K562 (cell line): ENCODE results near the gene SLC9A7. TPM values are rescaled to one million over a fixed set of nuclear protein-coding genes. Genes with fewer than 3 reads are reported as not detected.

Source experiments
- ATAC-seq: fragments of 200-7000 bp; cut with Tn5 transposase; 3 replicates; pipeline ENCODE4 v1.9.1; 2020; ENCODE audit warnings: moderate library complexity
- BruUV-seq: library from RNA; stranded (reverse); fragments of 400-500 nt; replicated peaks from 2 replicates; lab custom pipeline; 2021; lab: Mats Ljungman, UMichigan
- CTCF ChIA-PET: fragments of 300-600 bp; formaldehyde crosslinking; extraction: SDS; loops from one replicate; lab custom pipeline; 2021; ENCODE audit warnings: low intra/inter-chr PET ratio; lab: Yijun Ruan, JAX
- POLR2A ChIA-PET: fragments of 300-600, 350-650 bp; sonication (Branson Sonifier 250); formaldehyde crosslinking; extraction: SDS; loops from one replicate; lab custom pipeline; 2021; ENCODE audit warnings: antibody characterized with exemption, inconsistent platforms; lab: Yijun Ruan, JAX
- DNase-seq, 4 experiments: peaks; one replicate each; pipeline versions ENCODE4 v3.0.0 to v3.0.0-alpha.2; 2011 to 2018; ENCODE audit warnings: low spot score in 3 of 4, mixed read lengths in 3 of 4; ENCODE audit errors: extremely low read depth in 1 of 4
- FAIRE-seq: peaks from 2 replicates; lab custom pipeline; 2011; peaks lifted over from hg19 to GRCh38; lab: Jason Lieb, UNC
- H2AFZ ChIP-seq: 2 replicates; pipeline ENCODE4 v1.6.0; 2011; ENCODE audit warnings: low read depth, low read length, control low read depth, inconsistent platforms
- H3K27ac ChIP-seq: fragments of 200-600 bp; 3 replicates; pipeline ENCODE4 v1.8.0; 2011; ENCODE audit warnings: low read depth, mild to moderate bottlenecking, control low read depth, inconsistent platforms, low read length, moderate library complexity, mixed read lengths; ENCODE audit errors: extremely low read depth
- H3K27me3 ChIP-seq, 2 experiments: fragments of 300-600 bp in 1 of 2; 2 replicates in 1 of 2; 3 replicates in 1 of 2; pipeline versions ENCODE4 v1.6.0 to v1.8.0; 2011; ENCODE audit warnings: inconsistent platforms in 2 of 2, low read length in 2 of 2, mild to moderate bottlenecking in 1 of 2, mixed read lengths in 1 of 2, moderate library complexity in 1 of 2; ENCODE audit not compliant: control insufficient read depth in 2 of 2, insufficient read depth in 2 of 2
- H3K36me3 ChIP-seq: fragments of 300-600 bp; 3 replicates; pipeline ENCODE4 v1.8.0; 2011; ENCODE audit warnings: mild to moderate bottlenecking, low read length, inconsistent platforms; ENCODE audit not compliant: control insufficient read depth, insufficient read depth
- H3K4me1 ChIP-seq, 2 experiments: fragments of 200-600 bp in 1 of 2; replicated peaks in 1 of 2; 2 replicates in 1 of 2; 3 replicates in 1 of 2; pipeline versions ENCODE4 v1.5.1 to v1.8.0; 2011; ENCODE audit warnings: inconsistent platforms in 2 of 2, low read length in 2 of 2, mild to moderate bottlenecking in 1 of 2, mixed read lengths in 1 of 2, moderate library complexity in 1 of 2; ENCODE audit not compliant: control insufficient read depth in 2 of 2, insufficient read depth in 2 of 2
- H3K4me2 ChIP-seq: 2 replicates; pipeline ENCODE4 v1.6.1; 2011; ENCODE audit warnings: low read length, control low read depth, inconsistent platforms, mixed read lengths; ENCODE audit not compliant: insufficient read depth
- H3K4me3 ChIP-seq: fragments of 200-600 bp; sonication (generic), shearing (Covaris generic); 2 replicates; pipeline ENCODE4 v1.5.1; 2016; ENCODE audit warnings: control low read depth, inconsistent platforms
- H3K79me2 ChIP-seq: fragments of 200-600 bp; 3 replicates; pipeline ENCODE4 v1.8.0; 2011; ENCODE audit warnings: low read length, inconsistent platforms; ENCODE audit not compliant: control insufficient read depth, insufficient read depth
- H3K9ac ChIP-seq, 2 experiments: 2 replicates each; pipeline versions ENCODE4 v1.6.0 to v1.6.1; 2011; ENCODE audit warnings: low read depth in 2 of 2, low read length in 2 of 2, control low read depth in 1 of 2, inconsistent platforms in 1 of 2, mild to moderate bottlenecking in 1 of 2, mixed read lengths in 1 of 2; ENCODE audit not compliant: insufficient read depth in 1 of 2
- H3K9me1 ChIP-seq: one replicate; pipeline ENCODE4 v1.6.0; 2011; ENCODE audit warnings: inconsistent platforms, mild to moderate bottlenecking, low read length, moderate library complexity; ENCODE audit not compliant: control insufficient read depth, insufficient read depth
- H3K9me3 ChIP-seq: replicated peaks from 2 replicates; pipeline ENCODE4 v1.5.1; 2011; ENCODE audit warnings: low read depth, low read length, inconsistent platforms; ENCODE audit not compliant: control insufficient read depth, insufficient read depth
- H4K20me1 ChIP-seq: replicated peaks from 2 replicates; pipeline ENCODE4 v1.6.1; 2011; ENCODE audit warnings: low read length, inconsistent platforms, mixed read lengths; ENCODE audit not compliant: control insufficient read depth, insufficient read depth
- BMI1 ChIP-seq: fragments of 150-350 bp; IDR thresholded peaks from 2 replicates; pipeline ENCODE4 v1.6.1; 2014; ENCODE audit warnings: low read length
- HDAC3 ChIP-seq: fragments of 450-650 bp; IDR thresholded peaks from 2 replicates; pipeline ENCODE4 v1.6.1; 2018; ENCODE audit warnings: borderline replicate concordance, mild to moderate bottlenecking, moderate library complexity; ENCODE audit not compliant: partially characterized antibody
- NCOA4 ChIP-seq: fragments of 450-650 bp; IDR thresholded peaks from 2 replicates; pipeline ENCODE4 v1.6.1; 2018; ENCODE audit warnings: mild to moderate bottlenecking; ENCODE audit not compliant: partially characterized antibody
- POLR2AphosphoS5 ChIP-seq: IDR thresholded peaks from 2 replicates; pipeline ENCODE4 v1.6.1; 2011; ENCODE audit warnings: mild to moderate bottlenecking, low read depth, low read length, moderate library complexity; ENCODE audit not compliant: control insufficient read depth, insufficient read depth
- RAD21 ChIP-seq, 2 experiments: fragments of 250-450 bp in 1 of 2; fragments of 450-650 bp in 1 of 2; sonication (Bioruptor Pico) in 1 of 2; formaldehyde crosslinking in 1 of 2; IDR thresholded peaks in 1 of 2; conservative IDR thresholded peaks in 1 of 2; 2 replicates each; pipeline versions ENCODE4 v1.4.0 to v1.8.0; 2020 to 2022; ENCODE audit warnings: mild to moderate bottlenecking in 2 of 2, moderate library complexity in 1 of 2
- RBM25 ChIP-seq: fragments of 200-400 bp; formaldehyde crosslinking; IDR thresholded peaks from 2 replicates; pipeline ENCODE4 v1.6.1; 2018; ENCODE audit warnings: low read length, low read depth, moderate library complexity; ENCODE audit not compliant: severe bottlenecking
- RCOR1 ChIP-seq, 2 experiments: IDR thresholded peaks; 2 replicates each; pipeline ENCODE4 v1.6.1; 2012; ENCODE audit warnings: low read depth in 2 of 2, low read length in 2 of 2, borderline replicate concordance in 1 of 2, improper control_type of control experiment in 1 of 2
- RFX1 ChIP-seq: fragments of 450-650 bp; IDR thresholded peaks from 2 replicates; pipeline ENCODE4 v1.6.1; 2016; ENCODE audit warnings: mild to moderate bottlenecking, moderate library complexity
- SIN3B ChIP-seq: fragments of 450-650 bp; IDR thresholded peaks from 2 replicates; pipeline ENCODE4 v1.6.1; 2017; ENCODE audit warnings: low read depth, mild to moderate bottlenecking, moderate library complexity
- STAG1 ChIP-seq: sonication (generic); formaldehyde crosslinking; IDR thresholded peaks from 2 replicates; pipeline ENCODE4 v1.5.0; 2020; ENCODE audit warnings: missing genetic modification reagents, borderline replicate concordance
- ZFP36 ChIP-seq: fragments of 150-350 bp; IDR thresholded peaks from 2 replicates; pipeline ENCODE4 v1.6.1; 2018; ENCODE audit warnings: low read length, low read depth; ENCODE audit not compliant: partially characterized antibody
- WGBS: fragments of 100-300 bp; shearing (Covaris generic); methylation state at CpG from one replicate; pipeline ENCODE4 v1.1.6; 2016; ENCODE audit warnings: low coverage, mixed read lengths; ENCODE audit not compliant: insufficient coverage; ENCODE audit errors: missing lambda C conversion rate; 5-methylcytosine and 5-hydroxymethylcytosine counted together
- in situ Hi-C: fragments of 300-500 bp; cut with MboI; formaldehyde crosslinking; loops from 4 replicates; pipeline ENCODE4 v1.15.0; 2018; ENCODE audit warnings: inconsistent platforms, mixed read lengths
- intact Hi-C: fragments of 100-400 bp; cut with micrococcal nuclease; formaldehyde crosslinking; loops from 2 replicates; pipeline ENCODE4 v1.14.2; 2022
- polyA plus RNA-seq, 8 experiments: library from polyadenylated mRNA; depleted of rRNA in 4 of 8; stranded (reverse) in 5 of 8; unstranded in 3 of 8; fragments of >200 nt; fragmentation: Nextera tagmentation in 2 of 8; fragmentation: Illumina TruSeq in 1 of 8; extraction: Ambion mirVana in 2 of 8; extraction: Trizol in 1 of 8; gene quantifications; 2 replicates each; pipeline versions ENCODE4 v1.2.1 to v1.2.3, GENCODE V29; 2011 to 2014; ENCODE audit warnings: inconsistent platforms in 1 of 8, missing spikeins in 1 of 8
- total RNA-seq, 7 experiments: library from RNA; depleted of rRNA in 6 of 7; stranded (reverse); fragments of >200 nt in 6 of 7; fragmentation: Illumina TruSeq in 2 of 7; extraction: Trizol in 2 of 7; gene quantifications; 2 replicates each; pipeline versions ENCODE4 v1.2.1 to v1.2.3, GENCODE V29; 2011 to 2021; ENCODE audit warnings: low replicate concordance in 1 of 7
- TF ChIP-seq, protein P1 (sequence below): IDR thresholded peaks from 2 replicates; pipeline ENCODE4 v1.6.1; 2011; ENCODE audit not compliant: insufficient read length; ENCODE audit errors: extremely low read depth

SLC9A7 gene
- total and polyA plus RNA-seq, 9 of the 15 experiments (the other 6 are each of a cell fraction or from before 2014, with no cell fraction given): 0.04 to 0.13 (median 0.09) TPM; not detected in 5

DNA sequence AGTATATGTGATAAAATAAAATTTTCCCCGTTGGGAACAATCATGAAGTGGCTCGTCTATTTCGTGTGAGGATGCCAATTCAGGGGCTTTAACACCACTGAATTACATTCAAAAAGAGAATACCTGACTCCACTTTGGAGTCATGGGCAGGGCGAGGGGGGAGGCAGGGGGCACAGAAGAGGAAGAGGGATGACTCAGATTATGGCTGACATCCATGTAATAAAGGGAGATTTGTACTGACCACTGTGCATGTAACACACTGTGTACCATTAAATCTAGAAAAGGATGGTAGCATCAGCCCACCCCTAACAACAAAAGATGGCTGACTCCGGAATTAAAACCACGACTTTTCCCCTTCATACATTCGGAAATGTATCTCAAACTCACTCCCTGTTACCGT is 1.3 kb downstream of the SLC9A7 start:
- 0% methylated on average over 3 of the region's 8 CpGs for WGBS
- no peak overlapping the region for H3K4me3 ChIP-seq
- H4K20me1 ChIP-seq: no peaks in the 10 kb centered on the region
- DNase-seq (no peak), ATAC-seq (no peak), FAIRE-seq (no peak)
- peaks cover 0 to 12% of the 10 kb centered on the region in 2 experiments; a peak in 2 of 5 replicates for H3K4me1 ChIP-seq
- BruUV-seq: no TSS peak
- ChIA-PET POLR2A (no interaction called here), CTCF (no interaction called here)
- H3K9ac ChIP-seq: no peak overlapping the region
- no peak overlapping the region for H3K27ac ChIP-seq
- no peak overlapping the region for H3K4me2 ChIP-seq
- H3K36me3 ChIP-seq: no peaks in the 10 kb centered on the region
- intact Hi-C loops (no loop called here), in situ Hi-C loops (no loop called here)
- H3K9me3 ChIP-seq: no peaks in the 10 kb centered on the region
- TF ChIP-seq BMI1: no peak
- no peak for TF ChIP-seq RFX1
- TF ChIP-seq HDAC3: no peak
- TF ChIP-seq ZFP36: no peak
- no peak for TF ChIP-seq NCOA4
- no peak for TF ChIP-seq STAG1 (CRISPR knock-in tag)
- TF ChIP-seq SIN3B: no peak
- no peak for TF ChIP-seq RBM25
- TF ChIP-seq POLR2AphosphoS5: no peak
- TF ChIP-seq, protein P1, sequence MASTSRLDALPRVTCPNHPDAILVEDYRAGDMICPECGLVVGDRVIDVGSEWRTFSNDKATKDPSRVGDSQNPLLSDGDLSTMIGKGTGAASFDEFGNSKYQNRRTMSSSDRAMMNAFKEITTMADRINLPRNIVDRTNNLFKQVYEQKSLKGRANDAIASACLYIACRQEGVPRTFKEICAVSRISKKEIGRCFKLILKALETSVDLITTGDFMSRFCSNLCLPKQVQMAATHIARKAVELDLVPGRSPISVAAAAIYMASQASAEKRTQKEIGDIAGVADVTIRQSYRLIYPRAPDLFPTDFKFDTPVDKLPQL: no peak
- no peak for TF ChIP-seq RAD21 (CRISPR knock-in tag; conservative IDR thresholded peaks at IDR 0.05 in 1 of 2, IDR thresholded peaks at IDR 0.05 in 1 of 2)
- no peak for TF ChIP-seq RCOR1 (IDR thresholded peaks at IDR 0.05; ENCODE audit: borderline replicate concordance in 1 of 2, low read depth in 2 of 2, low read length in 2 of 2)
- no peaks in the 10 kb centered on the region for H3K9me1 ChIP-seq
- H3K27me3 ChIP-seq: peaks cover 0 to 8% of the 10 kb centered on the region in 2 experiments; a peak in 2 of 5 replicates
- no peaks in the 10 kb centered on the region for H3K79me2 ChIP-seq
- no peak overlapping the region for H2AFZ ChIP-seq
